IMR-90 (cell line): ENCODE measurements around the gene FARS2. TPM values are rescaled to one million over a fixed set of nuclear protein-coding genes. Genes with fewer than 3 reads are reported as not detected.

Experiments used
- ATAC-seq: fragments of 200-7000 bp; cut with Tn5 transposase; 2 replicates; pipeline ENCODE4 v1.9.1; 2020; ENCODE audit warnings: low read depth, mild to moderate bottlenecking, moderate library complexity
- BruUV-seq: library from RNA; stranded (reverse); fragments of 400-500 nt; replicated peaks from 2 replicates; lab custom pipeline; 2021; lab: Mats Ljungman, UMichigan
- CTCF ChIA-PET: fragments of 300-600 bp; formaldehyde crosslinking; extraction: SDS; loops from one replicate; lab custom pipeline; 2021; ENCODE audit warnings: antibody characterized with exemption; lab: Yijun Ruan, JAX
- POLR2A ChIA-PET: fragments of 300-600 bp; sonication (Branson Sonifier 250); formaldehyde crosslinking; loops from one replicate; lab custom pipeline; 2022; ENCODE audit warnings: antibody characterized with exemption; ENCODE audit not compliant: unreplicated experiment; lab: Charles Lee
- DNase-seq: peaks from one replicate; pipeline ENCODE4 v3.0.0; 2013
- H2AFZ ChIP-seq: replicated peaks from 2 replicates; pipeline ENCODE3; 2013; ENCODE audit warnings: low read length, mild to moderate bottlenecking; ENCODE audit not compliant: poor library complexity
- H2AK5ac ChIP-seq: 2 replicates; pipeline ENCODE4 v1.6.1; 2013; ENCODE audit warnings: low read depth, low read length, inconsistent platforms
- H2AK9ac ChIP-seq: replicated peaks from 2 replicates; pipeline ENCODE3; 2013; ENCODE audit warnings: mild to moderate bottlenecking, low read depth, low read length, moderate library complexity; ENCODE audit not compliant: poor library complexity
- H2BK120ac ChIP-seq: 2 replicates; pipeline ENCODE4 v1.6.1; 2013; ENCODE audit warnings: low read depth, low read length, inconsistent platforms
- H2BK15ac ChIP-seq: 3 replicates; pipeline ENCODE4 v1.6.1; 2013; ENCODE audit warnings: low read depth, low read length, inconsistent platforms
- H2BK20ac ChIP-seq: 2 replicates; pipeline ENCODE4 v1.6.1; 2013; ENCODE audit warnings: low read depth, mild to moderate bottlenecking, inconsistent platforms, low read length, moderate library complexity
- H2BK5ac ChIP-seq: 2 replicates; pipeline ENCODE4 v1.6.1; 2013; ENCODE audit warnings: mild to moderate bottlenecking, low read depth, low read length, inconsistent platforms; ENCODE audit not compliant: poor library complexity, severe bottlenecking
- H3K14ac ChIP-seq: replicated peaks from 2 replicates; pipeline ENCODE4 v1.6.1; 2013; ENCODE audit warnings: low read depth, low read length, inconsistent platforms
- H3K18ac ChIP-seq: 2 replicates; pipeline ENCODE4 v1.6.1; 2013; ENCODE audit warnings: low read depth, low read length, control low read depth
- H3K23ac ChIP-seq: 2 replicates; pipeline ENCODE4 v1.6.1; 2013; ENCODE audit warnings: low read depth, low read length, inconsistent platforms
- H3K27ac ChIP-seq: 2 replicates; pipeline ENCODE4 v1.5.1; 2013; ENCODE audit warnings: mild to moderate bottlenecking, control low read depth, low read length; ENCODE audit not compliant: insufficient read depth
- H3K27me3 ChIP-seq: 2 replicates; pipeline ENCODE4 v1.6.1; 2013; ENCODE audit warnings: low read length; ENCODE audit not compliant: control insufficient read depth, insufficient read depth
- H3K36me3 ChIP-seq: 2 replicates; pipeline ENCODE4 v1.6.1; 2013; ENCODE audit warnings: low read length, mixed read lengths; ENCODE audit not compliant: control insufficient read depth, insufficient read depth
- H3K4ac ChIP-seq: 2 replicates; pipeline ENCODE4 v1.6.1; 2013; ENCODE audit warnings: low read depth, low read length, inconsistent platforms
- H3K4me1 ChIP-seq: 2 replicates; pipeline ENCODE4 v1.6.1; 2013; ENCODE audit warnings: low read length, mixed read lengths; ENCODE audit not compliant: control insufficient read depth, insufficient read depth
- H3K4me2 ChIP-seq: 2 replicates; pipeline ENCODE4 v1.6.1; 2013; ENCODE audit warnings: low read depth, mild to moderate bottlenecking, control low read depth, low read length, moderate library complexity
- H3K4me3 ChIP-seq: 2 replicates; pipeline ENCODE4 v1.5.1; 2013; ENCODE audit warnings: low read depth, mild to moderate bottlenecking, control low read depth, low read length, moderate library complexity; ENCODE audit not compliant: insufficient read depth
- H3K56ac ChIP-seq: 2 replicates; pipeline ENCODE4 v1.6.1; 2013; ENCODE audit warnings: low read length, inconsistent platforms; ENCODE audit not compliant: insufficient read depth; ENCODE audit errors: extremely low read depth
- H3K79me1 ChIP-seq, 2 experiments: 2 replicates each; pipeline ENCODE4 v1.6.1; 2013; ENCODE audit warnings: low read length in 2 of 2, inconsistent platforms in 1 of 2, low read depth in 1 of 2
- H3K9ac ChIP-seq: 2 replicates; pipeline ENCODE4 v1.6.1; 2013; ENCODE audit warnings: low read depth, low read length, control low read depth
- H3K9me1 ChIP-seq: 2 replicates; pipeline ENCODE4 v1.6.1; 2013; ENCODE audit warnings: low read length, inconsistent platforms; ENCODE audit not compliant: insufficient read depth
- H3K9me3 ChIP-seq: 2 replicates; pipeline ENCODE4 v1.6.1; 2013; ENCODE audit warnings: low read length; ENCODE audit not compliant: control insufficient read depth, insufficient read depth
- H4K20me1 ChIP-seq: 2 replicates; pipeline ENCODE4 v1.6.1; 2013; ENCODE audit warnings: low read length, inconsistent platforms; ENCODE audit not compliant: insufficient read depth
- H4K5ac ChIP-seq: 2 replicates; pipeline ENCODE4 v1.6.1; 2013; ENCODE audit warnings: mild to moderate bottlenecking, low read depth, low read length, control low read depth
- H4K8ac ChIP-seq, 2 experiments: 2 replicates each; pipeline ENCODE4 v1.6.1; 2013; ENCODE audit warnings: low read depth in 2 of 2, low read length in 2 of 2, control low read depth in 1 of 2, inconsistent platforms in 1 of 2
- H4K91ac ChIP-seq: 2 replicates; pipeline ENCODE4 v1.6.1; 2013; ENCODE audit warnings: low read depth, low read length, inconsistent platforms; ENCODE audit not compliant: insufficient read depth
- BHLHE40 ChIP-seq: fragments of 150-350 bp; IDR thresholded peaks from 2 replicates; pipeline ENCODE4 v1.6.1; 2016; ENCODE audit warnings: mild to moderate bottlenecking, low read depth, low read length
- CEBPB ChIP-seq: IDR thresholded peaks from 2 replicates; pipeline ENCODE4 v1.6.1; 2012; ENCODE audit warnings: low read depth, low read length, improper control_type of control experiment
- CHD1 ChIP-seq: IDR thresholded peaks from 2 replicates; pipeline ENCODE4 v1.6.1; 2012; ENCODE audit warnings: low read depth, low read length, improper control_type of control experiment
- FOS ChIP-seq: fragments of 150-350 bp; IDR thresholded peaks from 2 replicates; pipeline ENCODE4 v1.6.1; 2016; ENCODE audit warnings: low read depth, low read length
- MAFK ChIP-seq: IDR thresholded peaks from 2 replicates; pipeline ENCODE4 v1.6.1; 2012; ENCODE audit warnings: low read depth, low read length, improper control_type of control experiment
- MAZ ChIP-seq: IDR thresholded peaks from 2 replicates; pipeline ENCODE4 v1.6.1; 2012; ENCODE audit warnings: low read depth, mild to moderate bottlenecking, low read length, improper control_type of control experiment, moderate library complexity, borderline replicate concordance
- NFE2L2 ChIP-seq: fragments of 150-350 bp; IDR thresholded peaks from 2 replicates; pipeline ENCODE4 v1.6.1; 2016; ENCODE audit warnings: low read depth, mild to moderate bottlenecking, low read length
- RAD21 ChIP-seq: IDR thresholded peaks from 2 replicates; pipeline ENCODE4 v1.6.1; 2012; ENCODE audit warnings: low read length, improper control_type of control experiment
- RCOR1 ChIP-seq: IDR thresholded peaks from 2 replicates; pipeline ENCODE4 v1.6.1; 2012; ENCODE audit warnings: mild to moderate bottlenecking, low read length, improper control_type of control experiment; ENCODE audit not compliant: insufficient replicate concordance
- RFX5 ChIP-seq: IDR thresholded peaks from 2 replicates; pipeline ENCODE4 v1.8.0; 2012; ENCODE audit warnings: low read depth, mild to moderate bottlenecking, low read length, moderate library complexity
- SMC3 ChIP-seq: fragments of 150-350 bp; IDR thresholded peaks from 2 replicates; pipeline ENCODE4 v1.6.1; 2016; ENCODE audit warnings: low read depth, mild to moderate bottlenecking, antibody characterized with exemption, low read length, moderate library complexity
- WGBS, 2 experiments: methylation state at CpG; one replicate each; pipeline versions ENCODE4 v1.1.5 to v1.1.7; 2013; ENCODE audit warnings: missing lambda C conversion rate in 2 of 2; ENCODE audit not compliant: insufficient read length in 1 of 2; ENCODE audit errors: extremely low coverage in 2 of 2; 5-methylcytosine and 5-hydroxymethylcytosine counted together
- dilution Hi-C: fragments of 300-500 bp; cut with HindIII; formaldehyde crosslinking; loops from one replicate; pipeline ENCODE4 v1.14.3; 2018; ENCODE audit warnings: low sequenced_read_pairs; ENCODE audit not compliant: unreplicated experiment
- in situ Hi-C: fragments of 300-500 bp; cut with MboI; formaldehyde crosslinking; loops from 3 replicates; pipeline ENCODE4 v1.14.3; 2019; ENCODE audit warnings: low sequenced_read_pairs, inconsistent platforms, mixed read lengths
- intact Hi-C: fragments of 100-400 bp; cut with micrococcal nuclease; formaldehyde crosslinking; loops from 2 replicates; pipeline ENCODE4 v1.10.0; 2022
- polyA plus RNA-seq, 3 experiments: library from polyadenylated mRNA; depleted of rRNA; stranded (reverse); fragments of >200 nt; gene quantifications; 2 replicates each; pipeline ENCODE4 v1.2.3, GENCODE V29; 2012; ENCODE audit warnings: low replicate concordance in 1 of 3
- total RNA-seq: library from RNA; depleted of rRNA; stranded (reverse); fragments of >200 nt; gene quantifications from 2 replicates; pipeline ENCODE4 v1.2.3, GENCODE V29; 2012
- TF ChIP-seq, protein P1 (sequence below): fragments of 150-350 bp; IDR thresholded peaks from 2 replicates; pipeline ENCODE4 v1.6.1; 2017; ENCODE audit warnings: mild to moderate bottlenecking, antibody characterized with exemption, low read length, low read depth
- TF ChIP-seq, protein P2 (sequence below): conservative IDR thresholded peaks from 2 replicates; pipeline ENCODE4 v1.5.1; 2012; ENCODE audit warnings: mild to moderate bottlenecking, low read depth, low read length, improper control_type of control experiment

FARS2 gene
- total and polyA plus RNA-seq, 2 of the 4 experiments (the other 2 are of a cell fraction): 12.1 to 28.9 TPM

DNA sequence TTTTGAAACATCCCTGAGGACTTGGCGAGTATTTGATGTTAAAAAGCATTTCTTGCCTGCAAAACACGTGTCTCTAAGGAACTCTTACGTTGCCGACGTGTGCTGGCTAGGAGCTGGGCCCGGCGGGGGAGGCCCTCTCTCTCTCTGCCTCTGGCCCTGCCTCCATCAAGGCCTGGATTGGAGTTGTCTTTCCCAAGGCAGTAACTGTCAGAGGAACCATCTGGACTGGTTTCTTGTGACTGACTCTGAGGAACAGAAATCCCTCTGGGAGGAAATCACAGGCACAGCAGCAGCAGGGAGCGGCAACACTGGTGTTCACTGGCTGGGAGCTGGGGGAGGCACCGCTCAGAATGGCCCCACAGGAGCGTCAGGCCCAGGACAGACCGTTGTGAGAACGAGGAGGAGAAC is 501.3 kb downstream of the FARS2 start:
- Histone ChIP-seq H2AFZ (no peak overlapping the region), H3K36me3 (no peaks in the 10 kb centered on the region), H4K20me1 (no peaks in the 10 kb centered on the region)

More for the DNA sequence above, 501.3 kb downstream of the FARS2 start:
- no peaks in the 10 kb centered on the region for H3K79me1 ChIP-seq
- H2BK120ac ChIP-seq: no peak overlapping the region
- no peak for TF ChIP-seq MAZ
- TF ChIP-seq CHD1: no peak
- no peak for TF ChIP-seq RFX5
- TF ChIP-seq, protein P1, sequence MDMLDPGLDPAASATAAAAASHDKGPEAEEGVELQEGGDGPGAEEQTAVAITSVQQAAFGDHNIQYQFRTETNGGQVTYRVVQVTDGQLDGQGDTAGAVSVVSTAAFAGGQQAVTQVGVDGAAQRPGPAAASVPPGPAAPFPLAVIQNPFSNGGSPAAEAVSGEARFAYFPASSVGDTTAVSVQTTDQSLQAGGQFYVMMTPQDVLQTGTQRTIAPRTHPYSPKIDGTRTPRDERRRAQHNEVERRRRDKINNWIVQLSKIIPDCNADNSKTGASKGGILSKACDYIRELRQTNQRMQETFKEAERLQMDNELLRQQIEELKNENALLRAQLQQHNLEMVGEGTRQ: no peak
- TF ChIP-seq RCOR1: no peak
- TF ChIP-seq BHLHE40: no peak
- TF ChIP-seq CEBPB: no peak
- no peak for TF ChIP-seq MAFK
- TF ChIP-seq, protein P2, sequence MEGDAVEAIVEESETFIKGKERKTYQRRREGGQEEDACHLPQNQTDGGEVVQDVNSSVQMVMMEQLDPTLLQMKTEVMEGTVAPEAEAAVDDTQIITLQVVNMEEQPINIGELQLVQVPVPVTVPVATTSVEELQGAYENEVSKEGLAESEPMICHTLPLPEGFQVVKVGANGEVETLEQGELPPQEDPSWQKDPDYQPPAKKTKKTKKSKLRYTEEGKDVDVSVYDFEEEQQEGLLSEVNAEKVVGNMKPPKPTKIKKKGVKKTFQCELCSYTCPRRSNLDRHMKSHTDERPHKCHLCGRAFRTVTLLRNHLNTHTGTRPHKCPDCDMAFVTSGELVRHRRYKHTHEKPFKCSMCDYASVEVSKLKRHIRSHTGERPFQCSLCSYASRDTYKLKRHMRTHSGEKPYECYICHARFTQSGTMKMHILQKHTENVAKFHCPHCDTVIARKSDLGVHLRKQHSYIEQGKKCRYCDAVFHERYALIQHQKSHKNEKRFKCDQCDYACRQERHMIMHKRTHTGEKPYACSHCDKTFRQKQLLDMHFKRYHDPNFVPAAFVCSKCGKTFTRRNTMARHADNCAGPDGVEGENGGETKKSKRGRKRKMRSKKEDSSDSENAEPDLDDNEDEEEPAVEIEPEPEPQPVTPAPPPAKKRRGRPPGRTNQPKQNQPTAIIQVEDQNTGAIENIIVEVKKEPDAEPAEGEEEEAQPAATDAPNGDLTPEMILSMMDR: no peak
- no peak for TF ChIP-seq RAD21
- no peak for TF ChIP-seq FOS
- TF ChIP-seq SMC3: no peak
- TF ChIP-seq NFE2L2: no peak
- no peak overlapping the region for H3K4ac ChIP-seq
- DNase-seq (no peak), ATAC-seq (no peak)
- no peak overlapping the region for H3K56ac ChIP-seq
- no peak overlapping the region for H3K18ac ChIP-seq
- no peak overlapping the region for H2BK15ac ChIP-seq
- ChIA-PET POLR2A (no interaction called here), CTCF (no interaction called here)
- H3K27ac ChIP-seq: no peak overlapping the region
- no peak overlapping the region for H2AK9ac ChIP-seq
- no peak overlapping the region for H3K9ac ChIP-seq
- H4K8ac ChIP-seq: no peak overlapping the region
- in situ Hi-C loops (no loop called here), dilution Hi-C loops (no loop called here), intact Hi-C loops (no loop called here)
- no peak overlapping the region for H4K5ac ChIP-seq
- H3K14ac ChIP-seq: no peak overlapping the region
- H2BK5ac ChIP-seq: no peak overlapping the region
- no peak overlapping the region for H2AK5ac ChIP-seq
- BruUV-seq: no TSS peak
- H3K23ac ChIP-seq: no peak overlapping the region
- H4K91ac ChIP-seq: no peak overlapping the region
- H3K9me3 ChIP-seq: no peaks in the 10 kb centered on the region
- no peak overlapping the region for H3K4me3 ChIP-seq
- no peaks in the 10 kb centered on the region for H3K27me3 ChIP-seq
- no peaks in the 10 kb centered on the region for H3K4me1 ChIP-seq
- H3K9me1 ChIP-seq: no peaks in the 10 kb centered on the region
- WGBS, 2 experiments: 100% methylated on average over 1 of the region's 12 CpGs; no CpG with 5 or more reads in 1 of the 2 experiments
- H3K4me2 ChIP-seq: no peak overlapping the region
- H2BK20ac ChIP-seq: no peak overlapping the region
